ENCODE data around the gene DDX21. TPM values are rescaled to one million over a fixed set of nuclear protein-coding genes. Genes with fewer than 3 reads are reported as not detected.
A peak's percentile ranks its signal among the peaks of the same experiment; 100 is the strongest.
"Not testable (repeated sequence)": the region's sequence is repeated elsewhere in the genome, so short reads cannot be mapped to it uniquely, and the experiment has no call there.

The DDX21 gene
- polyA plus RNA-seq, 1 experiment: 21.9 TPM

GRCh38 chr10:68938117-68938516 is 17.9 kb upstream of the DDX21 start:
- DNase-seq (ENCODE audit: low read depth): no peak
- POLR2A ChIA-PET: no interaction called here
- no peak for TF ChIP-seq CTCF (IDR thresholded peaks at IDR 0.05; ENCODE audit: insufficient read depth, low read depth, low read length)
- CTCF ChIA-PET: no interaction called here
- no peaks in the 10 kb centered on the region for H3K27me3 ChIP-seq (ENCODE audit: control insufficient read depth, insufficient read depth, low read length)
- H3K36me3 ChIP-seq (ENCODE audit: control insufficient read depth, insufficient read depth, low read length): peaks cover 1% of the 10 kb centered on the region; the same call in 1 of the 2 replicates
- no peak overlapping the region for H3K4me3 ChIP-seq (ENCODE audit: low read depth, low read length)

DNA sequence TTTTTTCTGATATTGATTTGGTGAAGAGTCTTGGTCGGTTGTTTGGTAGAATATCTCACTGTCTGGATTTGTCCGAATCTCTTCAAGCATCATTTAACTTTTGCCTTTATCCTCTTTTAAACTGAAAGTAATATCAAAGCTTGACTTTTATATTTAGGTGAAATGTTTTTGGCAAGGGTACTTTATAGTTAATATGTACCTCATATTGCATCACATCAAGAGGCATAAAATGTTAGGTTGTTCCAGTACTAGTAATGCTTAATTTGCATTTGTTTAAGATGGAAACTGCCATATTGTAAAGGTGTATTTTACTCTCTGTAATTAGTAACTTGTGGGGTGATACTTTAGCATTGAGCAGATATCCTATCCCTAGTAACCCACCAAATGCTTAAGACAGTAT is 17.1 kb upstream of the DDX21 start:
- CTCF ChIA-PET: no interaction called here
- Histone ChIP-seq H3K27me3 (ENCODE audit: control insufficient read depth, insufficient read depth, low read length) (no peaks in the 10 kb centered on the region), H3K36me3 (ENCODE audit: control insufficient read depth, insufficient read depth, low read length) (peaks cover 1% of the 10 kb centered on the region; the same call in 1 of the 2 replicates), H3K4me3 (ENCODE audit: low read depth, low read length) (no peak overlapping the region)
- POLR2A ChIA-PET: no interaction called here
- DNase-seq (ENCODE audit: low read depth): no peak
- no peak for TF ChIP-seq CTCF (IDR thresholded peaks at IDR 0.05; ENCODE audit: insufficient read depth, low read depth, low read length)

DNA sequence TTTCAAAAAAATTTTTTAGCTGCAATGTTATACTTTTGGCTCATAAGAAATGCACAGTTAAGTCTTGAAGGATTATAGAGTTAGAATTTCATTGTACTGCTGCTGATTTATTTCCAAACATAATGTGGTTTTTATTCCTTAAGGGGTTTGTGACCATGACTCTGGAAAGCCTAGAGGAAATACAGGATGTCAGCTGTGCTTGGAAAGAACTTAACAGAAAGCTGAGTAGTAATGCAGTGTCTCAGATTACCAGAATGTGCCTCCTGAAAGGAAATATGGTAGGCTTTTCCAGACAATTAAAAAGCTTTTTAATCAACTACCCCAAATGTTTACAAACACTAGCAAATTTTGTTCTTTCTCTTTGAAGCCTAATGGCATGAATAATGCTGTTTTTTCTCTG is 15.1 kb upstream of the DDX21 start:
- CTCF ChIA-PET: interaction anchor here (1.4 kb wide), 1 partner anchor 15 kb away, joined by 3 read pairs; the partner anchor contains the start of gene DDX21
- POLR2A ChIA-PET: not testable (repeated sequence)

DNA sequence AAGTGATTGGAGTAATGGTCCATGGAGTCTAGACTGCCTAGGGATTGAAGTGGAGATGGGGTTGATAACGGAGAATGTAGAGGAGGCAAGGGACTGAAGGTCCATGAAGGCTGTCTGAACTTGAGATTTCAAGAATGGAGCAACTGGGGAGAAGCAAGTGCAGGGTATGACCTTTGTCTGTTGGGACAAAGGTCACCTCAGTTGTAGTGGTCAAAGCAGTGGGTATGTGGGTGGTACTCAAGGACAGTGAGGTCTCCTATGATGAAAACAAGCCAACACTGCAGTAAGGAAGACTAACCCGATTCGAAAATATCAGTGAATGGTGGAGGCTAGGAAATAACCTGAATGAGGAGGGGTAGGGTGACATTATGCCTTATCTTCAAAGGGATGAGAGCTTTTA is 5.4 kb upstream of the DDX21 start:
- Histone ChIP-seq H3K27me3 (ENCODE audit: control insufficient read depth, insufficient read depth, low read length) (no peaks in the 10 kb centered on the region), H3K4me3 (ENCODE audit: low read depth, low read length) (no peak overlapping the region), H3K36me3 (ENCODE audit: control insufficient read depth, insufficient read depth, low read length) (0 out of 2 replicates have a peak, but pooled peaks cover 4% of the 10 kb centered on the region)
- POLR2A ChIA-PET: no interaction called here
- no peak for DNase-seq (ENCODE audit: low read depth)
- TF ChIP-seq CTCF (IDR thresholded peaks at IDR 0.05; ENCODE audit: insufficient read depth, low read depth, low read length): no peak
- CTCF ChIA-PET: no interaction called here

More for the DNA sequence above, 15.1 kb upstream of the DDX21 start:
- not testable (repeated sequence) for H3K4me3 ChIP-seq (ENCODE audit: low read depth, low read length); H3K36me3 ChIP-seq (ENCODE audit: control insufficient read depth, insufficient read depth, low read length); DNase-seq (ENCODE audit: low read depth); H3K27me3 ChIP-seq (ENCODE audit: control insufficient read depth, insufficient read depth, low read length)

DNA sequence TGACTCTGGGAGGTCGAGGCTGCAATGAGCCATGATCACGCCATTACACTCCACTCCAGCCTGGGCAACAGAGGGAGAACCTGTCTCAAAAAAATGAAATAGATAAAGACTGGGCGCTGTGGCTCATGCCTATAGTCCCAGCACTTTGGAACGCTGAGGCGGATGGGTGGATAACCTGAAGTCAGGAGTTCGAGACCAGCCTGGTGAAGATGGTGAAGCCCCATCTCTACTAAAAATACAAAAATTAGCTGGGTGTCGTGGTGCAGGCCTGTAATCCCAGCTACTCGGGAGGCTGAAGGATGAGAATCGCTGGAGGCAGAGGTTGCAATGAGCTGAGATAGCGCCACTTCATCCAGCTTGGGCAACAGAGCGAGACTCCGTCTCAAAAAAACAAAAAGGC is 1.1 kb upstream of the DDX21 start:
- Histone ChIP-seq H3K36me3 (ENCODE audit: control insufficient read depth, insufficient read depth, low read length) (0 out of 2 replicates have a peak, but pooled peaks cover 3% of the 10 kb centered on the region), H3K27me3 (ENCODE audit: control insufficient read depth, insufficient read depth, low read length) (no peaks in the 10 kb centered on the region), H3K4me3 (ENCODE audit: low read depth, low read length) (no peak overlapping the region)
- TF ChIP-seq CTCF (IDR thresholded peaks at IDR 0.05; ENCODE audit: insufficient read depth, low read depth, low read length): no peak
- ChIA-PET POLR2A (no interaction called here), CTCF (interaction anchor here (0.9 to 2.0 kb wide), 8 partner anchors 9 to 139 kb away, joined by 3 to 5 read pairs (median 4); no protein-coding TSS in a partner anchor)
- DNase-seq (ENCODE audit: low read depth): no peak

DNA sequence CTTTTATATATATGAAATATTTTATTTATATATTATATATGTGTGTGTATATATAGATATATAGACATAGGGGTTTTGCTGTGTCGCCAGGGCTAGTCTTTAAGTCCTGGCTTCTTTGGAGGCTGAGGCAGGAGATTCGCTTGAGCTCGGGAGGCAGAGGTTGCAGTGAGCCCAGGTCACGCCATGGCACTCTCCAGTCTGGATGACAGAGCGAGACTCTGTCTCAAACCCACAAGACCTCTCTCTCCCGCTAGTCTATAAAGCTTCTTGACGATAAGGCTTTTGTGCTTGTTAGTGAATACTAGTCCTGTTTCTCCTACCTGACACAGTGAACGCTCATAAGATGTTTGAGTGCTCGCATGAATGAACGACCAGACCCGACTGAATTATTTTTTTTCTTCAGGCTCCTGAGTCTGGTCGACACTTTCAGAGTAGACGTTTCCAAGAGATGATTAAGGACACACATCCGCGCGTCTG is 577 bp upstream of the DDX21 start:
- POLR2A ChIA-PET: no interaction called here
- Histone ChIP-seq H3K27me3 (ENCODE audit: control insufficient read depth, insufficient read depth, low read length) (no peaks in the 10 kb centered on the region), H3K36me3 (ENCODE audit: control insufficient read depth, insufficient read depth, low read length) (0 out of 2 replicates have a peak, but pooled peaks cover 3% of the 10 kb centered on the region), H3K4me3 (ENCODE audit: low read depth, low read length) (peak overlapping the region; percentile 94)
- DNase-seq (ENCODE audit: low read depth): no peak
- TF ChIP-seq CTCF (IDR thresholded peaks at IDR 0.05; ENCODE audit: insufficient read depth, low read depth, low read length): no peak
- CTCF ChIA-PET: interaction anchor here (0.8 to 2.0 kb wide), 11 partner anchors 9 to 139 kb away, joined by 3 to 5 read pairs (median 4); no protein-coding TSS in a partner anchor
